Measurements from ENCODE around the gene MED13L. TPM values are rescaled to one million over a fixed set of nuclear protein-coding genes. Genes with fewer than 3 reads are reported as not detected.

Gene MED13L
- total RNA-seq, 1 experiment from 2014 or later: 89.0 TPM

GRCh38 chr12:116186482-116187150 is 90.9 kb downstream of the MED13L start:
- TF ChIP-seq CTCF (IDR thresholded peaks at IDR 0.05; ENCODE audit: unreplicated experiment): no peak
- no peaks in the 10 kb centered on the region for H3K27me3 Mint-ChIP-seq (ENCODE audit: unreplicated experiment)
- no TSS peak for BruUV-seq (replicated peaks)
- H3K9me3 Mint-ChIP-seq (ENCODE audit: low read depth, unreplicated experiment): no peaks in the 10 kb centered on the region
- H3K27ac Mint-ChIP-seq (ENCODE audit: unreplicated experiment): peak overlapping the region; percentile 43
- no peak for DNase-seq
- H3K36me3 Mint-ChIP-seq (ENCODE audit: insufficient read depth, unreplicated experiment): no peaks in the 10 kb centered on the region
- CTCF ChIA-PET: no interaction called here
- H3K4me3 Mint-ChIP-seq (ENCODE audit: low read depth, unreplicated experiment): no peak overlapping the region
- H3K4me1 Mint-ChIP-seq (ENCODE audit: low read depth, unreplicated experiment): no peaks in the 10 kb centered on the region
- intact Hi-C loops (cut with micrococcal nuclease; ENCODE audit: unreplicated experiment): no loop called here

GRCh38 chr12:116184763-116185162 is 92.7 kb downstream of the MED13L start:
- DNase-seq: no peak
- BruUV-seq (replicated peaks): no TSS peak
- H3K4me1 Mint-ChIP-seq (ENCODE audit: low read depth, unreplicated experiment): no peaks in the 10 kb centered on the region
- CTCF ChIA-PET: no interaction called here
- H3K27me3 Mint-ChIP-seq (ENCODE audit: unreplicated experiment): no peaks in the 10 kb centered on the region
- no peaks in the 10 kb centered on the region for H3K36me3 Mint-ChIP-seq (ENCODE audit: insufficient read depth, unreplicated experiment)
- H3K4me3 Mint-ChIP-seq (ENCODE audit: low read depth, unreplicated experiment): no peak overlapping the region
- TF ChIP-seq CTCF (IDR thresholded peaks at IDR 0.05; ENCODE audit: unreplicated experiment): no peak
- no peaks in the 10 kb centered on the region for H3K9me3 Mint-ChIP-seq (ENCODE audit: low read depth, unreplicated experiment)
- intact Hi-C loops (cut with micrococcal nuclease; ENCODE audit: unreplicated experiment): no loop called here
- no peak overlapping the region for H3K27ac Mint-ChIP-seq (ENCODE audit: unreplicated experiment)

- no peaks in the 10 kb centered on the region for H3K27me3 Mint-ChIP-seq (ENCODE audit: unreplicated experiment)
- H3K9me3 Mint-ChIP-seq (ENCODE audit: low read depth, unreplicated experiment): no peaks in the 10 kb centered on the region
- intact Hi-C loops (cut with micrococcal nuclease; ENCODE audit: unreplicated experiment): no loop called here
- no TSS peak for BruUV-seq (replicated peaks)
- H3K4me1 Mint-ChIP-seq (ENCODE audit: low read depth, unreplicated experiment): no peaks in the 10 kb centered on the region
- H3K4me3 Mint-ChIP-seq (ENCODE audit: low read depth, unreplicated experiment): no peak overlapping the region
- H3K27ac Mint-ChIP-seq (ENCODE audit: unreplicated experiment): no peak overlapping the region
- no peaks in the 10 kb centered on the region for H3K36me3 Mint-ChIP-seq (ENCODE audit: insufficient read depth, unreplicated experiment)
- no peak for TF ChIP-seq CTCF (IDR thresholded peaks at IDR 0.05; ENCODE audit: unreplicated experiment)
- no peak for DNase-seq
- CTCF ChIA-PET: interaction anchor here (0.7 kb wide), 1 partner anchor 12 kb away, joined by 3 read pairs; no protein-coding TSS in a partner anchor
These were observed 93.8 kb downstream of the MED13L start for GRCh38 chr12:116183741-116184141.

- no peaks in the 10 kb centered on the region for H3K9me3 Mint-ChIP-seq (ENCODE audit: low read depth, unreplicated experiment)
- no peak for DNase-seq
- H3K36me3 Mint-ChIP-seq (ENCODE audit: insufficient read depth, unreplicated experiment): no peaks in the 10 kb centered on the region
- no TSS peak for BruUV-seq (replicated peaks)
- H3K4me1 Mint-ChIP-seq (ENCODE audit: low read depth, unreplicated experiment): no peaks in the 10 kb centered on the region
- no peaks in the 10 kb centered on the region for H3K27me3 Mint-ChIP-seq (ENCODE audit: unreplicated experiment)
- no peak overlapping the region for H3K27ac Mint-ChIP-seq (ENCODE audit: unreplicated experiment)
- CTCF ChIA-PET: interaction anchor here (0.7 kb wide), 1 partner anchor 8 kb away, joined by 3 read pairs; no protein-coding TSS in a partner anchor
- no peak overlapping the region for H3K4me3 Mint-ChIP-seq (ENCODE audit: low read depth, unreplicated experiment)
- intact Hi-C loops (cut with micrococcal nuclease; ENCODE audit: unreplicated experiment): no loop called here
- TF ChIP-seq CTCF (IDR thresholded peaks at IDR 0.05; ENCODE audit: unreplicated experiment): no peak
These were observed 95.0 kb downstream of the MED13L start for GRCh38 chr12:116182359-116183063.
